Bronchial epithelial cell (primary cell): Measurements from ENCODE around the gene CIT. TPM values are rescaled to one million over a fixed set of nuclear protein-coding genes. Genes with fewer than 3 reads are reported as not detected.

ENCODE experiments used
- DNase-seq: peaks from one replicate; pipeline ENCODE4 v3.0.0-alpha.2; 2010; ENCODE audit warnings: low read depth
- FAIRE-seq: peaks from 2 replicates; lab custom pipeline; 2011; peaks lifted over from hg19 to GRCh38; lab: Jason Lieb, UNC
- H3K27me3 ChIP-seq: 2 replicates; pipeline ENCODE4 v1.5.1; 2011; ENCODE audit warnings: low read length; ENCODE audit not compliant: control insufficient read depth, insufficient read depth
- H3K36me3 ChIP-seq: 2 replicates; pipeline ENCODE4 v1.5.1; 2011; ENCODE audit warnings: low read length; ENCODE audit not compliant: control insufficient read depth, insufficient read depth
- H3K4me3 ChIP-seq: 2 replicates; pipeline ENCODE4 v1.5.1; 2011; ENCODE audit warnings: mild to moderate bottlenecking, low read depth, low read length, control low read depth
- CTCF ChIP-seq: IDR thresholded peaks from 2 replicates; pipeline ENCODE4 v1.5.1; 2011; ENCODE audit warnings: mild to moderate bottlenecking, moderate library complexity, low read length, control low read depth, inconsistent platforms; ENCODE audit not compliant: insufficient read depth, severe bottlenecking
- total RNA-seq: library from RNA; depleted of rRNA; stranded (reverse); fragments of >200 nt; gene quantifications from 2 replicates; pipeline ENCODE4 v1.2.1, GENCODE V29; 2014

The CIT gene
- total RNA-seq, 1 donor from 2014 or later = 0.79 TPM

GRCh38 chr12:119681111-119681510 is 196.0 kb downstream of the CIT start:
- H3K4me3 ChIP-seq = no peak overlapping the region
- H3K27me3 ChIP-seq = no peaks in the 10 kb centered on the region
- DNase-seq = no peak
- H3K36me3 ChIP-seq = peaks cover 26% of the 10 kb centered on the region
- FAIRE-seq = no peak
- no peak for TF ChIP-seq CTCF

- FAIRE-seq (no peak), DNase-seq (no peak)
- peaks cover 28% of the 10 kb centered on the region for H3K36me3 ChIP-seq
- TF ChIP-seq CTCF = no peak
- no peaks in the 10 kb centered on the region for H3K27me3 ChIP-seq
- H3K4me3 ChIP-seq = no peak overlapping the region
These were observed 197.6 kb downstream of the CIT start for GRCh38 chr12:119679490-119679889.

- Histone ChIP-seq H3K36me3 (peaks cover 29% of the 10 kb centered on the region), H3K27me3 (no peaks in the 10 kb centered on the region), H3K4me3 (no peak overlapping the region)
- FAIRE-seq (no peak), DNase-seq (no peak)
- no peak for TF ChIP-seq CTCF
These were observed 198.0 kb downstream of the CIT start for GRCh38 chr12:119679081-119679480.

- Histone ChIP-seq H3K36me3 (peaks cover 29% of the 10 kb centered on the region), H3K4me3 (no peak overlapping the region), H3K27me3 (no peaks in the 10 kb centered on the region)
- FAIRE-seq (no peak), DNase-seq (no peak)
- no peak for TF ChIP-seq CTCF
These were observed 198.7 kb downstream of the CIT start for GRCh38 chr12:119678459-119678858.

GRCh38 chr12:119676573-119676972 is 200.5 kb downstream of the CIT start:
- Histone ChIP-seq H3K4me3 (no peak overlapping the region), H3K36me3 (peaks cover 31% of the 10 kb centered on the region), H3K27me3 (no peaks in the 10 kb centered on the region)
- FAIRE-seq (no peak), DNase-seq (no peak)
- no peak for TF ChIP-seq CTCF

- DNase-seq = no peak
- H3K4me3 ChIP-seq = no peak overlapping the region
- FAIRE-seq = no peak
- peaks cover 29% of the 10 kb centered on the region for H3K36me3 ChIP-seq
- H3K27me3 ChIP-seq = no peaks in the 10 kb centered on the region
- TF ChIP-seq CTCF = no peak
These were observed 201.1 kb downstream of the CIT start for GRCh38 chr12:119676022-119676421.
